Retina (tissue), 1 donor: ENCODE data around the gene NHEJ1.

Experiments used
- DNase-seq: peaks from one replicate; pipeline ENCODE4 v3.0.0-alpha.2; 2016

Gene NHEJ1

DNA sequence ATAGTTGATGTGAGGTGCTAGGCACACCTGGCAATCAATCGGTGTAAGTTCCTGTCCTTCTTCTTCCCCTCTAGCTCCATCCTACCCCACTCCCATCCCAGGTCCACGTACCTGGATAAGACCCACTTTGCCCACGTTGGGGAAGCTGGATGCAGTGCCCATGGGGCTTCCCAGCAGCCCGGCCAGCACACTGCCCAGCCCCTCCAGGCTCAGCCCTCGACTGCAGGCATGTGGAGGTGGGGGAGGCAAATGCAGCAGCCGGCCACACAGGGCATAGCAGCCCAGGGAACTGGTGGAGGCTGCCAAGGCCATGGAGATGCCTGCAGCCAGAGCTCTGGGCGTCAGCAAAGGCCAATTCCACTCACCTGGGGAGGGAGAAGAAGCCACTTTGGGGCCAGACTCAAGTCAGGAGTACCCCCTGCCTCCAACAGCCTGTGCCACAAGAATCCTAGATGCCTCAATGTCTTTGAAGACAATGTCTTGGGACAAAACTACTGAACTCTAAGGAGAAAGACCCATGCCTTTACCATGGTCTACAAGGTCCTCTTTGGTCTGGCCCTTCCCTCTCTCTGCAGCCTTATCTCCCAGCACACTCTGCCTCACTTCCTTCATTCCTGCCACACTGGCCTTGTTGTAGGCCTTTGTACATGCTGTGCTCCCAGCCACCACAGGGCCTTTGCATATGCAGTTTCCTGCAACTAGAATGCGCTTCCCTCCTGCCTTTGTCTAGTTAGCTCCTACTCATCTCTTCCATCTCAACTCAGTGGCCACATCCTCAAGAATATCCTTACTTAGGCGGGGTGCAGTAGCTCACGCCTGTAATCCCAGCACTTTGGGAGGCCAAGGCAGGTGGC is 4.7 kb upstream of the NHEJ1 start:
- DNase-seq, result no peak

DNA sequence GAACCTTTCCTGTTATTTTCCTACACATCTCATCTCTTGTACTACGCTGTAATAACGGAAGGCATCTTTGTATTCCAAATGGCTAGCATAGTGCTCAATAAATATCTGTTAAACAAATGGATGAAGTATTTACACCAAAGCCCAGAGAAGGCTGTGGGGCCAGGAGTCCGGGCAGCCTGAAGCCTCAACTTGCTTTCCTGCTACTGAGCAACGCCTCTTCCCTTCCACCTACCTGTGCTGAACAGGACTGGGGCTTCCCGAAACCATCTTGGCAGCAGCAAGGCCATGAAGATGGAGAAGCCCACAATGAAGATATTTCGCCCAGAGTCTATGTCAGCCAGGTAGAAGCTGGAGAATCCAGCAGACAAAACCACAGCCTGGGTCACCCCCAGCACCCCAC is 2.5 kb upstream of the NHEJ1 start:
- DNase-seq, result no peak

- no peak for DNase-seq
Measured at GRCh38 chr2:219161097-219161496, 482 bp upstream of the NHEJ1 start.

GRCh38 chr2:219159771-219160185 is 837 bp downstream of the NHEJ1 start:
- DNase-seq, result no peak

GRCh38 chr2:219158586-219158985 is 2.0 kb downstream of the NHEJ1 start:
- DNase-seq, result no peak

- no peak for DNase-seq
Measured at GRCh38 chr2:219158025-219158424, 2.6 kb downstream of the NHEJ1 start.

- no peak for DNase-seq
Measured at GRCh38 chr2:219157396-219157795, 3.2 kb downstream of the NHEJ1 start.

- peak; percentile 57 for DNase-seq
Measured at GRCh38 chr2:219155054-219155644, 5.5 kb downstream of the NHEJ1 start.

GRCh38 chr2:219149667-219150066 is 10.9 kb downstream of the NHEJ1 start:
- DNase-seq, result no peak

DNA sequence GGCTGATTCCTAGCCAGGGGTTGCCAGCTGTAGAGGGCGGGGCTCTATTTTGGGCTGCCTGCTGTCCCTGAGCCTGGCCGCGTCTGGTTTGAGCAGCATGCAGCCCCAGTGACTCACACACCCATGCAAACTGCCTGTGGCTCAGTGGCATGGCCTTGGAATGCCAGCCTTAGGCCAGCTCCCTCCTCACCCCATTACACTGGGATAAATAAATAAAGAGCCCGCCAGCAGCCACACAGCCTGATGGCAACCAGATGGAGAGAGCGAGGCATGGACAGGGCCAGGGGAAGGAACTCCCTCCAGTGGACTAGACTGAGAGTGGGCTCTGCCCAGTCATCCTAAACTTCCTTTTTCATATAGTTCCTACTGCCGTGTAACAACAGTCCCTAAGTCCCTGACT is 18.3 kb downstream of the NHEJ1 start:
- DNase-seq, result no peak

- DNase-seq, result no peak
Measured at GRCh38 chr2:219140722-219141121, 19.9 kb downstream of the NHEJ1 start.

GRCh38 chr2:219133976-219134375 is 26.6 kb downstream of the NHEJ1 start:
- DNase-seq, result no peak

DNA sequence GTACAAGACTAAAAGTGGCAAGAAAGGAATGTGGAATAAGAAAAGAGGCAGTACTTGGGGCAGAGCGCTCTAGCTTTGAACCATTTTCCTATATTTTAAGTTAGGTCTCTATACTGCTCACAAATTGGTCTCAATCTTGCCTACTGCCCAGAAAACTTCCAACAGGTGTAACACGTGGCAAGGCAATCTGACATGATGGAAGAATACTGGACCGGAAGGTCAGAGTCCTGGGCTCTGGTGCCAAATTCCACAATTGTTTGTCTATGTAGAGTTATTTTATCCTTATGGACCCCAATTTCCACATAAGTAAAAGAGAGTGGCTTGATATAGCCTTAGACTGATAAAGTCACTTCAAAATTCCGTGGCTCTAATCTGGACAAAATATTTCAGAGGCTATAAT is 28.9 kb downstream of the NHEJ1 start:
- DNase-seq, result no peak

DNA sequence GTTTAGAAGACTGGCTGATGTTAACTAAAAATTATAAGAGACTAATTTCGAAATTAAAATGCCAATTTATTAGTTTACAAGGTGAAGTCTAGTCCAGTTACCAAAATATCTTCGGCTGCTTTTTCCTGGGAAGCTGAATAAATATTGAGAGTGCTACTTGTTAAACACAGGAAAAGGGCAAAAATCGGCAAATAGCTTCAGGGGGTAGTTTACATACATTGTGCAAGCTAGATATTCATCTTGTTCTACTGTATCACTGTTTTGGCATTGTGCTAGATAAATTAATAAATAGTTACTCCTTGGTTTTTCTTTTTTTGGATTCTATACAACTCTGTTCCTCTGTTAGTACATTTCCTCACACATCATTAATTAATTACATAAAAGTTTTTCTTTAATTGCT is 29.3 kb downstream of the NHEJ1 start:
- no peak for DNase-seq

- no peak for DNase-seq
Measured at GRCh38 chr2:219129589-219129988, 31.0 kb downstream of the NHEJ1 start.

GRCh38 chr2:219128396-219128795 is 32.2 kb downstream of the NHEJ1 start:
- no peak for DNase-seq

- no peak for DNase-seq
Measured at GRCh38 chr2:219127037-219127635, 33.5 kb downstream of the NHEJ1 start.

DNA sequence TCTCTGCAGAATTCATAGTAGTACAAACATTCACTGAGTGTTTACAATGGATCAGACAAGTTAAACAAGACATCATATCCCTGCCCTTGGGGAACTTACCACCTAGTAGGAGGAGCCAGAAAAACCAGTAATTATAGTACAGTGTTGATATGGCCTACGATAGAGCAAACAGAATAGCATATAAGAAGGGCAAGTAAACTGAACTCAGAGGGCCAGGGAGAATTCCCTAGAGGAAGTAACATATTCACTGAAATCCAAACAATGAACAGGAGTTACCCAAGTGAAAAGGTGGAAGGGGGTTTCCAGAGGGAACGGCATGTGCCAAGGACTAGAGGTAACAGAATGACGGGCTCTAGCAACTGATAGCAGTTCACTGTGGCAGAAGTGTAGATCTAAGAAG is 34.1 kb downstream of the NHEJ1 start:
- DNase-seq, result no peak

DNA sequence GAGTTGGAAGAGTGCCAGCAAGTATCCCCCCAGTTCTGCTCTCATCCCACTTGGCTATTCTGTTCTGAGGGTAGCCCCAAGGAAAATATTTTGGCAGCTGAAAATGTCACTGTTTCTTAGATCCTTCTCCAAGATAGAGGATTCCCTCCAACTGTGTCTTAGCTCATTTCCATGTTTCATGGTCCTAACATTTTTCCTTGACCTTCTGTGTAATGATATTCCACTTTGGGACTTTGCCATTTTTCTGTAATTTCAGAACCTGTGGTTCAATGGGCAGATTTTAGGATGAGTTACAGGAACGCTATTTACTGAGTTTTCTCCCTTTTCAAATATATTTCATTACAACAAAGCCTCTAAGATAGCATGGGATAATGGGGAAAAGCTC is 34.7 kb downstream of the NHEJ1 start:
- no peak for DNase-seq

GRCh38 chr2:219125225-219125885 is 35.3 kb downstream of the NHEJ1 start:
- DNase-seq, result no peak

- no peak for DNase-seq
Measured at GRCh38 chr2:219124381-219125110, 36.1 kb downstream of the NHEJ1 start.

DNA sequence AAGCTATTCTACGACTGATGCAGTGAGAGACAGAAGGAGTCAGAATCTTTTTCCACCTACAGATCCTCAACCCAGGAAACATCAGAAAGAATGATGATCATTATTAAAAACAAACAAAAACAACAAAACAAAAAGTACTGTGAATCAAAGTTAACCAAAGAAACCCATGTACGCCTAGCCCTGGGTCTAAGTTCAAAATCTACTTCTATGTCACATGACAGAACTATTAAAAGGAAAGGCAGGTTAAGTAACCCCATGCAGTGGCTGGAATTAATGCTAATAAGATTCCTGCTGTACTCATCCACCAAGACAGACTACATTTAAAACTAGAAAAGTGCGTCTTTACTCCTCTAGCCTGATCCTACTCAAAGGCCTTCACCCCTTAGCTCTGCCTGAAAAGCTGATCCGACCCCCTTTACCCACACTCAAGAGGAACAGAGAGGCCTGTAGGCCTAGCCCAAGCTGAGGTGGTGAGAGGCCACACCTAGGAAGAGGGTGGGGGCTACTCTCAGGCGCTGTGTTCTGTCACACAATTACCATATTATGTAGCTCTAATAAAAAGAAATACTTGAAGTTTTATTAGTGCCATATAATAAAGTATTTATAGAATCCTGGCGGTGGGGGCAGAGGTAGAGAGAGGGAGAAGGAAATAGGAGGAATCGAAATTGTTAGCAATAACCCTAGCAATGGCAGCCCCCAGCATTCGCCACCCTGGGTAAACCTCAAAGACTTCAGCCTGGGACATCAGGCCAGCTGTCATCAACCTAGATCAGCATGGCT is 37.1 kb downstream of the NHEJ1 start:
- no peak for DNase-seq
